Mucosa of rectum (tissue), 2 donors: Measurements from ENCODE around the gene SNX30.

Experiments used
- H3K27ac ChIP-seq, 2 donors: one replicate each; pipeline ENCODE4 v1.7.0; 2013; ENCODE audit warnings: inconsistent platforms in 2 of 2, low read depth in 2 of 2, low read length in 2 of 2
- H3K27me3 ChIP-seq, 2 donors: one replicate each; pipeline ENCODE4 v1.7.0; 2013; ENCODE audit warnings: low read length in 2 of 2; ENCODE audit not compliant: control insufficient read depth in 2 of 2, insufficient read depth in 2 of 2
- H3K36me3 ChIP-seq, 2 donors: one replicate each; pipeline ENCODE4 v1.7.0; 2013; ENCODE audit warnings: low read length in 2 of 2; ENCODE audit not compliant: control insufficient read depth in 2 of 2, insufficient read depth in 2 of 2
- H3K4me1 ChIP-seq, 2 donors: one replicate each; pipeline ENCODE4 v1.7.0; 2013; ENCODE audit warnings: low read length in 2 of 2, mild to moderate bottlenecking in 1 of 2; ENCODE audit not compliant: control insufficient read depth in 2 of 2, insufficient read depth in 2 of 2
- H3K4me3 ChIP-seq, 2 donors: one replicate each; pipeline ENCODE4 v1.7.0; 2013; ENCODE audit warnings: low read length in 2 of 2
- H3K9ac ChIP-seq, 2 donors: one replicate each; pipeline ENCODE4 v1.7.0; 2013; ENCODE audit warnings: low read length in 2 of 2, low read depth in 1 of 2, mild to moderate bottlenecking in 1 of 2
- H3K9me3 ChIP-seq, 2 donors: one replicate each; pipeline ENCODE4 v1.7.0; 2013; ENCODE audit warnings: low read length in 2 of 2; ENCODE audit not compliant: control insufficient read depth in 2 of 2
- donor health status: healthy.
- donor health status: Normal muscosa, but diverticular disease.

SNX30 gene

GRCh38 chr9:112836394-112836793 lies 85.8 kb downstream of the SNX30 start:
- Histone ChIP-seq H3K9me3 (no peaks in the 10 kb centered on the region), H3K27me3 (no peaks in the 10 kb centered on the region), H3K4me1 (peaks cover 33 to 50% of the 10 kb centered on the region in 2 donors), H3K4me3 (no peak overlapping the region), H3K9ac (peak overlapping the region in 1 of 2 donors; percentile 28), H3K27ac (peak overlapping the region; percentile 79 to 86), H3K36me3 (peaks cover 13 to 14% of the 10 kb centered on the region in 2 donors)

DNA sequence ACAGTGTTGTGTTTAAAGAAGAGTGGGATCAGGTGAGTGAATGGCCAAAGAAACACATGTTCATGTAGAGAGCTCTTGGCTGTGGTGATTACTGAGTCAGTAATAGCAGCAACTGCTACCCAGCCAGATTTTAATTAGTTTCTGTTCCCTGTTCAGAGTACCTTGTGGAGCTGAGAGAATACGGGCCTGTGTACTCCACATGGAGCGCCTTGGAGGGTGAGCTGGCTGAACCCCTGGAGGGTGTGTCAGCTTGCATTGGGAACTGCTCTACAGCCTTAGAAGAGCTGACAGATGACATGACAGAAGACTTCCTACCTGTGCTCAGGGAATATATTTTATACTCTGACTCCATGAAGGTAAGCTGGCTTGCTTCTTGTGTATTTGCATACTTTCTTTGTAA lies 87.8 kb downstream of the SNX30 start:
- no peak overlapping the region for H3K9ac ChIP-seq
- H3K36me3 ChIP-seq: peaks cover 16 to 18% of the 10 kb centered on the region in 2 donors
- no peaks in the 10 kb centered on the region for H3K27me3 ChIP-seq
- H3K4me1 ChIP-seq: peaks cover 37 to 43% of the 10 kb centered on the region in 2 donors
- H3K9me3 ChIP-seq: no peaks in the 10 kb centered on the region
- H3K4me3 ChIP-seq: no peak overlapping the region
- H3K27ac ChIP-seq: peak overlapping the region in 1 of 2 donors; percentile 64

DNA sequence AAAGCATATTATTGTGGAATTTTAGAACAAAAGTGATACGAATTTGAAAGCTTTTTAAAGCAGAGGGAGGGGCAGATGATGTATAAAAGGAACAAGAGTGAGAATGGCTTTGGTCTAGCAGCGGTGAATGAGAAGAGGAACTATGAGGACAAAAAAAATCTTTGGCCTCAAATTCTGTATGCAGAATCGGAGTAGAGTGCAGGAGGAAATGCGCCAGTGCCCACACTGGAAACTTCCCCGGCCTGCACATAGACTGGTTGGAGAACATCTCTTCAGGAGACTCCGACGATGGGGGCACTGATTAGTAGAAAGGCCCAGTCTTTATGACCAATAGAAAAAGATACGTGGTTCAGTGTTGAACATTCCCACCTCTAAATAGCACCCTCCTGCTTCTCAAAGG lies 88.8 kb downstream of the SNX30 start:
- peaks cover 16 to 18% of the 10 kb centered on the region in 2 donors for H3K36me3 ChIP-seq
- no peak overlapping the region for H3K4me3 ChIP-seq
- no peak overlapping the region for H3K9ac ChIP-seq
- H3K4me1 ChIP-seq: peaks cover 32 to 39% of the 10 kb centered on the region in 2 donors
- H3K27ac ChIP-seq: no peak overlapping the region
- H3K9me3 ChIP-seq: no peaks in the 10 kb centered on the region
- no peaks in the 10 kb centered on the region for H3K27me3 ChIP-seq

GRCh38 chr9:112841261-112841660 lies 90.7 kb downstream of the SNX30 start:
- no peak overlapping the region for H3K4me3 ChIP-seq
- H3K27ac ChIP-seq: peak overlapping the region in 1 of 2 donors; percentile 2
- H3K4me1 ChIP-seq: peaks cover 15 to 21% of the 10 kb centered on the region in 2 donors
- H3K9ac ChIP-seq: peak overlapping the region in 1 of 2 donors; percentile 5
- H3K36me3 ChIP-seq: peaks cover 13 to 18% of the 10 kb centered on the region in 2 donors
- H3K9me3 ChIP-seq: no peaks in the 10 kb centered on the region
- no peaks in the 10 kb centered on the region for H3K27me3 ChIP-seq

DNA sequence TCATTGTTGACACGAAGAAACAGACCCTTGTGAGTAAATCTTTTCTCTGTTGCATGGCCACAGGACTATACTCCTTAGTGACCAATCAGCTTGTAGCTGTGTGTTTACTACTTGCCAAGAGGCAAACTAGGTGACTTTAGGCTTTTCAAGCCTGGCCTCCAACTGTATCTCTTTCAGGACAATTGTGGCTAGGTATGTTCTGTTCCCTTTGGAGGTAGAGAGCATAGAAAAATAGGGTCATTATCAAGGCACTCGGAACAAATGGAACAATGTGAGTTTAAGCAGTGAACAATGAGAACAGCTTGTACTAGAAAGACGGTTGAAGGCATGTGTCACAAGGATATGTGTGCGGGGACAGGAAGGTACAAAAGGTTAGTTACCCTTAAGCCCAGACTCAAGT lies 92.0 kb downstream of the SNX30 start:
- H3K4me3 ChIP-seq: no peak overlapping the region
- H3K27me3 ChIP-seq: no peaks in the 10 kb centered on the region
- peaks cover 11 to 12% of the 10 kb centered on the region in 2 donors for H3K4me1 ChIP-seq
- H3K27ac ChIP-seq: no peak overlapping the region
- no peaks in the 10 kb centered on the region for H3K9me3 ChIP-seq
- H3K36me3 ChIP-seq: peaks cover 13 to 18% of the 10 kb centered on the region in 2 donors
- H3K9ac ChIP-seq: no peak overlapping the region

DNA sequence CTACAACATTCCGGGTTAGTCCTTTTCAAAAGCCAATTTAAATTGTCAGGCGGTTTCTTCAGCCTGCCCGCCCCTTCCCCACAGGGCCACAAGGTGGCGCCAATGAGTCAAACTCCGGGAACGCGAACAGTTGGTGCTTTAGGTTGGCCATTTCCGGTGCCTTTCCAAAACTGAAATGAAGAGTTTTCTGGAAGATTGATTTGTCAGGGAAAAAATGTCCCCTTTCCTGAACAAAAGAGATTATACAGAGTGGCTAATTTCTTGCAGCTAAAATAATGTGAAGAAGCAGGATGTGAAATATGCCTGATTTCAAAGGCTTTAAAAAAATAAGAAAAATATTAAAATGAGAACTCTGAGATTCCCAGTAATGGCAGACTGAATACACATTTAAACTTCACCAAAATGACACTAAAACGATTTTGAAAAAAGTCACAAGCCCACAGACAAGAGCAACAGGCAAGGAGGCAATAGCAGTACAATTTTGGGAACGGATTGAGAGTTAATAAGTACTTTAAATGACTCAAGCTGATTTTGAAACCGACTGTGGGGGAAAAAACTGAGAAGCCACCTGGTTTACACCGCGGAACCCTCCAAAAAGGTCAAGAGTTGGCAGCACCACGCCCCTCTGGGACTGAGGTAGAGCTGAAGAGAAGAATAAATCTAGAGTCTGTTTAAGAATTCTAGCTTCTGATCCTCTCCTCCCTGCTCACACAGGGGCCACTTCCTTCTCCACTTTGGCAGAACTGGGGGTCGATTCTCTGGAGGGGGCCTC lies 94.4 kb downstream of the SNX30 start:
- Histone ChIP-seq H3K9me3 (no peaks in the 10 kb centered on the region), H3K36me3 (peaks cover 4 to 5% of the 10 kb centered on the region in 2 donors), H3K4me3 (no peak overlapping the region), H3K27ac (no peak overlapping the region), H3K4me1 (peaks cover 5% of the 10 kb centered on the region in 2 donors), H3K27me3 (no peaks in the 10 kb centered on the region), H3K9ac (no peak overlapping the region)

- Histone ChIP-seq H3K9ac (no peak overlapping the region), H3K9me3 (no peaks in the 10 kb centered on the region), H3K27ac (no peak overlapping the region), H3K27me3 (no peaks in the 10 kb centered on the region), H3K4me1 (no peaks in the 10 kb centered on the region), H3K36me3 (peaks cover 7 to 9% of the 10 kb centered on the region in 2 donors), H3K4me3 (no peak overlapping the region)
Observed at GRCh38 chr9:112846528-112847488, 96.2 kb downstream of the SNX30 start.

- H3K9ac ChIP-seq: no peak overlapping the region
- H3K9me3 ChIP-seq: no peaks in the 10 kb centered on the region
- no peak overlapping the region for H3K27ac ChIP-seq
- H3K36me3 ChIP-seq: peaks cover 3 to 15% of the 10 kb centered on the region in 2 donors
- no peaks in the 10 kb centered on the region for H3K27me3 ChIP-seq
- no peaks in the 10 kb centered on the region for H3K4me1 ChIP-seq
- H3K4me3 ChIP-seq: no peak overlapping the region
Observed at GRCh38 chr9:112848316-112849151, 98.0 kb downstream of the SNX30 start.

- H3K9ac ChIP-seq: no peak overlapping the region
- peaks cover 3 to 23% of the 10 kb centered on the region in 2 donors for H3K36me3 ChIP-seq
- H3K27me3 ChIP-seq: no peaks in the 10 kb centered on the region
- no peak overlapping the region for H3K27ac ChIP-seq
- H3K4me1 ChIP-seq: no peaks in the 10 kb centered on the region
- H3K4me3 ChIP-seq: no peak overlapping the region
- H3K9me3 ChIP-seq: no peaks in the 10 kb centered on the region
Observed at GRCh38 chr9:112849363-112849922, 98.9 kb downstream of the SNX30 start.
